AG04450 (cell line): ENCODE data around the gene LRPAP1. TPM values are rescaled to one million over a fixed set of nuclear protein-coding genes. Genes with fewer than 3 reads are reported as not detected.

Experiments
- CTCF ChIA-PET: fragments of 300-600, 350-600 bp; formaldehyde crosslinking; extraction: SDS; loops from one replicate; lab custom pipeline; 2022; ENCODE audit warnings: antibody characterized with exemption, inconsistent platforms; lab: Charles Lee
- POLR2A ChIA-PET: fragments of 350-600 bp; formaldehyde crosslinking; extraction: SDS; loops from one replicate; lab custom pipeline; 2021; ENCODE audit warnings: antibody characterized with exemption, inconsistent platforms; lab: Yijun Ruan, JAX
- DNase-seq: peaks from one replicate; pipeline ENCODE4 v3.0.0-alpha.2; 2011; ENCODE audit warnings: low read depth, low spot score
- H3K27ac ChIP-seq: one replicate; pipeline ENCODE4 v1.5.1; 2012; ENCODE audit warnings: low read depth, low read length, control low read depth
- H3K27me3 ChIP-seq: one replicate; pipeline ENCODE4 v1.6.0; 2012; ENCODE audit warnings: low read length; ENCODE audit not compliant: control insufficient read depth, insufficient read depth
- H3K4me3 ChIP-seq: 2 replicates; pipeline ENCODE4 v1.5.1; 2011; ENCODE audit warnings: mild to moderate bottlenecking, low read depth, low read length, control low read depth
- H3K9me3 ChIP-seq: 2 replicates; pipeline ENCODE4 v1.5.1; 2012; ENCODE audit warnings: low read length; ENCODE audit not compliant: control insufficient read depth, insufficient read depth
- polyA plus RNA-seq: library from polyadenylated mRNA; depleted of rRNA; stranded (reverse); fragments of >200 nt; gene quantifications from 2 replicates; pipeline ENCODE4 v1.2.3, GENCODE V29; 2011
- TF ChIP-seq, protein P1 (sequence below): IDR thresholded peaks from 2 replicates; pipeline ENCODE4 v1.5.1; 2011; ENCODE audit warnings: low read depth, low read length, control low read depth, inconsistent platforms

LRPAP1 gene
- polyA plus RNA-seq, 1 experiment = 150 TPM

- DNase-seq = peak; percentile 37
- Histone ChIP-seq H3K4me3 (no peak overlapping the region), H3K27ac (no peak overlapping the region), H3K27me3 (peaks cover 21% of the 10 kb centered on the region), H3K9me3 (peaks cover 14% of the 10 kb centered on the region)
- TF ChIP-seq, protein P1, sequence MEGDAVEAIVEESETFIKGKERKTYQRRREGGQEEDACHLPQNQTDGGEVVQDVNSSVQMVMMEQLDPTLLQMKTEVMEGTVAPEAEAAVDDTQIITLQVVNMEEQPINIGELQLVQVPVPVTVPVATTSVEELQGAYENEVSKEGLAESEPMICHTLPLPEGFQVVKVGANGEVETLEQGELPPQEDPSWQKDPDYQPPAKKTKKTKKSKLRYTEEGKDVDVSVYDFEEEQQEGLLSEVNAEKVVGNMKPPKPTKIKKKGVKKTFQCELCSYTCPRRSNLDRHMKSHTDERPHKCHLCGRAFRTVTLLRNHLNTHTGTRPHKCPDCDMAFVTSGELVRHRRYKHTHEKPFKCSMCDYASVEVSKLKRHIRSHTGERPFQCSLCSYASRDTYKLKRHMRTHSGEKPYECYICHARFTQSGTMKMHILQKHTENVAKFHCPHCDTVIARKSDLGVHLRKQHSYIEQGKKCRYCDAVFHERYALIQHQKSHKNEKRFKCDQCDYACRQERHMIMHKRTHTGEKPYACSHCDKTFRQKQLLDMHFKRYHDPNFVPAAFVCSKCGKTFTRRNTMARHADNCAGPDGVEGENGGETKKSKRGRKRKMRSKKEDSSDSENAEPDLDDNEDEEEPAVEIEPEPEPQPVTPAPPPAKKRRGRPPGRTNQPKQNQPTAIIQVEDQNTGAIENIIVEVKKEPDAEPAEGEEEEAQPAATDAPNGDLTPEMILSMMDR = no peak
- POLR2A ChIA-PET = no interaction called here
- CTCF ChIA-PET = interaction anchor here (0.5 to 2.9 kb wide), 2 partner anchors 10 to 109 kb away, joined by 4 to 25 read pairs; no protein-coding TSS in a partner anchor
Observed at GRCh38 chr4:3470244-3471097, 61.8 kb downstream of the LRPAP1 start.

- Histone ChIP-seq H3K27me3 (peaks cover 23% of the 10 kb centered on the region), H3K9me3 (peaks cover 14% of the 10 kb centered on the region), H3K27ac (no peak overlapping the region), H3K4me3 (no peak overlapping the region)
- ChIA-PET CTCF (interaction anchor here (0.5 to 1.0 kb wide), 2 partner anchors 11 to 108 kb away, joined by 4 to 5 read pairs; no protein-coding TSS in a partner anchor), POLR2A (no interaction called here)
- TF ChIP-seq, protein P1 = no peak
- no peak for DNase-seq
Observed at GRCh38 chr4:3469386-3470243, 62.6 kb downstream of the LRPAP1 start.

DNA sequence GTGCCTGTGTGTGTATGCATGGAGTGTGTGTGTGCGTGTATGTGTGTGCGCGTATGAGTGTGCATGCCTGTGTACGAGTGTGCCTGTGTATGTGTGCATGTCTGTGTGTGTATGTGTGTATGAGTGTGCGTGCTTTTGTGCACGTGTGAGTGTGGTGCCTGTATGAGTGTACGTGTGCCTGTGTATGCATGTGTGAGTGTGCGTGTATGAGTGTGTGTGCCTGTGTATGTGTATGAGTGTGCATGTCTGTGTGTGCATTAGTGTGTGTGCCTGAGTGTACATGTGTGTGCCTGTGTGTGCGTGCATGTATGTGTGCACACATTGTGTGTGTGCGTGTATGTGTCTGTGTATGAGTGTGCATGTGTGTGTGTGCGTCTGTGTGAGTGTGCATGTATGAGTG, 63.4 kb downstream of the LRPAP1 start:
- DNase-seq = no peak
- H3K9me3 ChIP-seq = peaks cover 14% of the 10 kb centered on the region
- ChIA-PET POLR2A (no interaction called here), CTCF (interaction anchor here (1.0 kb wide), 1 partner anchor 12 kb away, joined by 5 read pairs; no protein-coding TSS in a partner anchor)
- no peak overlapping the region for H3K27ac ChIP-seq
- TF ChIP-seq, protein P1 = no peak
- peaks cover 31% of the 10 kb centered on the region for H3K27me3 ChIP-seq
- no peak overlapping the region for H3K4me3 ChIP-seq

GRCh38 chr4:3468154-3468553, 64.1 kb downstream of the LRPAP1 start:
- Histone ChIP-seq H3K27ac (no peak overlapping the region), H3K9me3 (peaks cover 14% of the 10 kb centered on the region), H3K27me3 (peaks cover 35% of the 10 kb centered on the region), H3K4me3 (no peak overlapping the region)
- TF ChIP-seq, protein P1 = no peak
- CTCF ChIA-PET = no interaction called here
- no peak for DNase-seq
- POLR2A ChIA-PET = no interaction called here
